ENCODE data around the gene ALPL. TPM values are rescaled to one million over a fixed set of nuclear protein-coding genes. Genes with fewer than 3 reads are reported as not detected.

The ALPL gene
- total RNA-seq, 4 donors from 2014 or later = 5.3 to 52.8 (median 16.8) TPM

DNA sequence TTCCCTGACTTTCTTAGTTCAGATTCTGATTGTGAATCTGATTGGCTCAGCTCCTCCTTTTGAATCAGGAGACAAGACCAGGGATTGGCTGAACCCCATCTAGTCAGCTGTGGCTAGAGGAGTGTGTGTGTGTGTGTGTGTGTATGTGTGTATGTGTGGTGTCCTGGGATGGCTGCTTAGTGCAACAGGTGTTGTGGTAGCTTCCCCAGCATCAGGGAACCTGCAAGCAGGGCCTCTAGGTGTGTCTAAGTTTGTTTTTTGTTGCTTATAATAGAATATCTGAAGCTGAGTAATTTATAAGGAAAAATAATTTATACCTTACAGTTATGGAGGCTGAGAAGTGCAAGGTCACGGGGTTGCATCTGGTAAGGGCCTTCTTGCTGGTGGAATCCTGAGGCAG is 13.2 kb upstream of the ALPL start:
- TF ChIP-seq, protein P1, sequence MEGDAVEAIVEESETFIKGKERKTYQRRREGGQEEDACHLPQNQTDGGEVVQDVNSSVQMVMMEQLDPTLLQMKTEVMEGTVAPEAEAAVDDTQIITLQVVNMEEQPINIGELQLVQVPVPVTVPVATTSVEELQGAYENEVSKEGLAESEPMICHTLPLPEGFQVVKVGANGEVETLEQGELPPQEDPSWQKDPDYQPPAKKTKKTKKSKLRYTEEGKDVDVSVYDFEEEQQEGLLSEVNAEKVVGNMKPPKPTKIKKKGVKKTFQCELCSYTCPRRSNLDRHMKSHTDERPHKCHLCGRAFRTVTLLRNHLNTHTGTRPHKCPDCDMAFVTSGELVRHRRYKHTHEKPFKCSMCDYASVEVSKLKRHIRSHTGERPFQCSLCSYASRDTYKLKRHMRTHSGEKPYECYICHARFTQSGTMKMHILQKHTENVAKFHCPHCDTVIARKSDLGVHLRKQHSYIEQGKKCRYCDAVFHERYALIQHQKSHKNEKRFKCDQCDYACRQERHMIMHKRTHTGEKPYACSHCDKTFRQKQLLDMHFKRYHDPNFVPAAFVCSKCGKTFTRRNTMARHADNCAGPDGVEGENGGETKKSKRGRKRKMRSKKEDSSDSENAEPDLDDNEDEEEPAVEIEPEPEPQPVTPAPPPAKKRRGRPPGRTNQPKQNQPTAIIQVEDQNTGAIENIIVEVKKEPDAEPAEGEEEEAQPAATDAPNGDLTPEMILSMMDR (IDR thresholded peaks at IDR 0.05) = no peak
- no peak for ATAC-seq (ENCODE audit: low FRiP score)
- no peak for DNase-seq (ENCODE audit: low spot score)

DNA sequence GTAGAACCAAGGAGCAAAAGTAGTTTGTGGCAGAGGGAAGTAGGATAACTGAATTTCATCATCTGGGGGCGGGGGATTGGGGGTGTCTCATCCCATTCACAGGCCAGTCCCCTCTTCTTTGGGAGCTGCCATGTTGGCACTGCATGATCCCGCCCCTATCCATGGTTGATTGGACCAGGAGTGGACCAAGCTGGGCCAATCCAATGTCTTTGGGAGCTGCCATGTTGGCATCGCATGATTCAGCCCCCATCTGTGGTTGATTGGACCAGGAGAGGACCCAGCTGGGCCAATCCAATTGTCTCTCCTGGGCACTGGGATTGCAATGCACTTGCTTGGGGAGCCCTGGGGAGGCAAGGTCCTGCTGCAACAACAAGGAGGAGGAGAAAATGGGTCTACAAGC is 12.3 kb upstream of the ALPL start:
- ATAC-seq (ENCODE audit: low FRiP score) (no peak), DNase-seq (ENCODE audit: low spot score) (no peak)
- TF ChIP-seq, protein P1 (IDR thresholded peaks at IDR 0.05) = no peak

DNA sequence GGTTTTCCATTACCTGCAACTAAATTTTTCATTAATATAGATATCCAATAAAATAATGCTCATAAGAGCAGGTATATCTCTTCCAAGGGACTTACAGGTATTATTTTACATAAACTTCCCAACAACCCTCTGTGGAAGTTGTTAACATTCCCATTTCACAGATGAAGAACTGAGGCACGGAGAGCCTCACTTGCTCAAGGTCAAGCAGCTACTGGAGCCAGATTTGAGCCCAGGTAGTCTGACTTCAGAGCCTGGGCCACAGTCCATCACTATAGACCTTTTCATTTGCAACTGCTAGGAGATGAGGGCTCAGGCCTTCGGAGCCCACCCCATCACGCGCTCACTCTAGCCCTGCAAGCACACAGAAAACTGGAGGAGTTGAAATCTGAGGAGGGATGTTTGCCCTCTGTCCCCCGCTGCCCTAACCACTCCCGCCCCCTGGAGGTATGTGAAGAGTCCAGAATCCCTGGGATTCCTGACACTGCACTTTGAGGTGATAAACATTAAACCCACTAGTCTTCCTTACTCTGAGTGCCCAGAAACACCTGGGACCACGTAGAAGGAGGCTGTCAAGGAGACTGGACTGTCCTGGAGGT is 11.7 kb upstream of the ALPL start:
- ATAC-seq (ENCODE audit: low FRiP score) (no peak), DNase-seq (ENCODE audit: low spot score) (no peak)
- TF ChIP-seq, protein P1 (IDR thresholded peaks at IDR 0.05) = no peak

DNA sequence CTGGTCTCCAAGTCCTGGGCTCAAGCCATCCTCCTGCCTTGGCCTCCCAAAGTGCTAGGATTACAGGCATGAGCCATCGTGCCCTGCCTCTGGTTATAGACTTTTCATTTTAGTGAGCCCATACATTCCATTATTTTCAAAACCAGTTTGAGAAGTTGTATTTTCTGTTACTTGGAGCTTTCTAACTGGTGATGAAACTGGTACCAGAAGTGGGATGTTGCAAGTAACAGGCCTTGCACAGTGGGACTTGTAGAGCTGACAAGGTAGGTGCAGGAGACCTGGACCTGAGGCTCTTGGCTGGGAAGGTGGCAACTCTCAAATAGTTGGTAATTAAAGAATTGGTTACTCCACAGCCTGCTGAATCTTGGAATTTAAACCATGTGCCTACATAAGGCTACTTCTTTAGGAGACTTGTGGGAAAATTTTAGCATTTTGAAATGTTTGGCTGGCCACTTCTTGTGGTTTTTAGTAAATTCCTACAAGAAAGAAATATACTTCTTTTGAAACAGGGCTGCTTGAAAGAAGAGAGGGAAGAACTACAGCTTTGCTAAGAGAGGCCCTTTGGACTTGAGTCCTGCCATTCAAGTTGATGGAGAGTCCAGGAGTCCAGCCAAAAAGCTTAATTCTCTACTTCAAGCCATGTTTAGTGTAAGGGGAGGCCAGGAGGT is 9.8 kb upstream of the ALPL start:
- TF ChIP-seq, protein P1 (IDR thresholded peaks at IDR 0.05) = no peak
- DNase-seq (ENCODE audit: low spot score) (no peak), ATAC-seq (ENCODE audit: low FRiP score) (no peak)

DNA sequence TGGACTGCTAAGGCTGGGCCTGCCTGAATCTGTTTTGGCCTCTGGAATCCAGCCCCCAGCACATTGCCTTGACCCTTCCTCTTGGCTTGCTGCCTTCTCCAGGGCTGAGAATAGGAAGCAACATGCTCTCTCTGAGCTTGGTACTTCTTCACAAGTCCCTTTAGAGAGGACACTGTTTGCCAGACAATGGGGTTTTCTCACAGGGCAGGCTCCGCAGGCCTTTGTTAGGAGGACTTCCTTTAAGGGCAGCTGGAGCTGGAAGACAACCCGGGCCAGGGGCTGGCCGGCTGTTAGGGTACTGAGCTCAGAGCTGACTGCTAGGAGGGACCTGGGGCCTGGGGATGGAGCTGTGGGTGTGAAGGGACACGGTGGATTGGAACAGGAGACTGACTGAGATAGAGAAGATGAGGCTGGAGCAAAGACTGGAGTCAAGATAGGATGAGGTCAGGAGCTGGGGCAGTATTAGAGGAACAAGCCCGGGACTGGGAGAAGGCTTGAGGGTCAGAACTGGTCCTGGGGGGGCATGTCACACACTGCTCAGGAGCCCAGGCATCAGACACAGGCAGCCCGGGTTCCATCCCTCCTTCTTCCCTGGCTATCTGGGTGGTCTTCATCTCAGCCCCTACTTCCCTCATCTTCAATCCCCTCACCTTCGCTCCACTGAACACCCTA is 5.4 kb upstream of the ALPL start:
- ATAC-seq (ENCODE audit: low FRiP score) (no peak), DNase-seq (ENCODE audit: low spot score) (no peak)
- TF ChIP-seq, protein P1 (IDR thresholded peaks at IDR 0.05) = no peak

DNA sequence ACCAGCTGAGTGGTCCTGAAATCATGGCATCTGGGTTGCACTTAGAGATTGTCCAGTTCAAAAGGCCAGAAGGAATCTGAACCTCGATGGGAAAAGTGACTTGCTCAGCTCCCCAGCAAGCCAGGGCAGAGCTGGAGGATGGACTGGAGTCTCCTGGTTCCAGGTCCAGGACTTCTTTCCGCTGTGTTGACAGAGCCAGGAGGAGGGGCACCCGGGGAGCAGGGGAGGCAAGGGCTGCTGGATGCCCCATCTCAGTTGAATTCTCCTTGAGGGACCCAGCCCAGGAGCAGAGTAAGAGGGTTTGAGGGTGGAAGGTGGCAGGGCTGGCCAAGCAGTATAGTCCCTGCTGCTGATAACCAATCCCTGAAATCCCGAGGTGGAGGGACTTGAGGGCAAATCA is 2.4 kb upstream of the ALPL start:
- ATAC-seq (ENCODE audit: low FRiP score) (no peak), DNase-seq (ENCODE audit: low spot score) (no peak)
- TF ChIP-seq, protein P1 (IDR thresholded peaks at IDR 0.05) = no peak

All from omental fat pad (tissue), 4 donors.